ENCODE results near the gene AP4B1. TPM values are rescaled to one million over a fixed set of nuclear protein-coding genes. Genes with fewer than 3 reads are reported as not detected.

The AP4B1 gene
- total RNA-seq, 4 donors from 2014 or later, result 2.8 to 47.8 (median 18.5) TPM

DNA sequence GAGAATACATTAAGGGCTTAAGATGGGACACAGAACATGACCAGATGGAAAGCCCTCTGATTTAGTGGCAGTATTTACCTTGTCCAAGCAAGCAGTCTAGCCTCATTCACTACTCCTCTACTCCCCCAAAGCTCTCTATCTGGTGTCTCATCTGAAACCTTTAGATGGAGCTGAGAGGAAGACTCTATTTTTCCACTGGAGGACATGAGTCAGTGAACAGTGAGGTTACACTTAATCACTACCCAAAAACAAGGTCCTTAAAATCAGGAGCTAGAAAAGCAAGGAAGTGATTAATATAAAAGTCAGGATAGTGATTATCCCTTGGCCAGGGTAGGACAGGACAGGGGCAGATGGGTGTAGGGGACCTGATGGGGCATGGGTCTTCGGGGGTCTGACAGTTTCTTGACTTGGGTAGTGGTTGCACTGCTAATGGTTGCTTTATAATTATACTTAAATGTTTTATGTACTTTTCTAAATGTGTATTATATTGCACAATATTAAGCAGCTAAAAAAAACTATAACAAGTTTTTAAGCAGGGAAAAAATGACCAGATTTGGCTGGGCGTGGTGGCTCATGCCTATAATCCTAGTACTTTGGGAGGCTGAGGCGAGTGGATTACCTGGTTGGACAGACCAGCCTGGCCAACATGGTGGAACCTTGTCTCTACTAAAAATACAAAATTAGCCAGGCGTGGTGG is 36.1 kb downstream of the AP4B1 start:
- Histone ChIP-seq H3K9me3 (no peaks in the 10 kb centered on the region), H3K36me3 (no peaks in the 10 kb centered on the region), H3K27me3 (no peaks in the 10 kb centered on the region), H3K4me3 (no peak overlapping the region), H3K4me1 (no peaks in the 10 kb centered on the region), H3K27ac (no peak overlapping the region)
- TF ChIP-seq POLR2A (IDR thresholded peaks at IDR 0.05) (no peak), CTCF (IDR thresholded peaks at IDR 0.05) (no peak)
- DNase-seq, result no peak
- intact Hi-C loops (cut with DNase I; ENCODE audit: low total_unique reads), result no loop called here

DNA sequence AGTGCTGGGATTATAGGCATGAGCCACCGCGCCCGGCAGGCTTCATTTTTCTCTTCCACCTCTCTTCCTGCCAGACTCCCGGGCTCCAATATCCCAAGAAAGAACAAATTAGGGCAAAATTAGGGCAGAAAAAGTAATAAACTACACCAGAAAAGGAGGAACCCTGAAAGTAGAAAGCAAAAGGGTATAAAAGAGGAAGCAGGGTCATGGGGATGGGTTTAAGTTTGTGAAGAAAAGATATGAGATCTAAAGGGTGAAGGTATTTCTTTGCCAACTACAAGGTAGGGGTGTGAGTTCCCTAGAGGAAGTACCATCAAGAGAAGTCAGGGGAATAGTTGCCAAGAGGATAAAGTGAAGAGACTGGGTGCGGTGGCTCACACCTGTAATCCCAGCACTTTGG is 43.0 kb downstream of the AP4B1 start:
- intact Hi-C loops (cut with DNase I; ENCODE audit: low total_unique reads), result no loop called here
- Histone ChIP-seq H3K36me3 (no peaks in the 10 kb centered on the region), H3K27ac (no peak overlapping the region), H3K9me3 (no peaks in the 10 kb centered on the region), H3K27me3 (no peaks in the 10 kb centered on the region), H3K4me1 (no peaks in the 10 kb centered on the region), H3K4me3 (no peak overlapping the region)
- no peak for DNase-seq
- TF ChIP-seq POLR2A (IDR thresholded peaks at IDR 0.05) (no peak), CTCF (IDR thresholded peaks at IDR 0.05) (no peak)

- H3K9me3 ChIP-seq, result no peaks in the 10 kb centered on the region
- TF ChIP-seq CTCF (IDR thresholded peaks at IDR 0.05) (no peak), POLR2A (IDR thresholded peaks at IDR 0.05) (no peak)
- no peak overlapping the region for H3K4me3 ChIP-seq
- H3K27ac ChIP-seq, result peak overlapping the region in 1 of 2 donors; percentile 2
- DNase-seq, result no peak
- H3K36me3 ChIP-seq, result no peaks in the 10 kb centered on the region
- no peaks in the 10 kb centered on the region for H3K27me3 ChIP-seq
- intact Hi-C loops (cut with DNase I; ENCODE audit: low total_unique reads), result no loop called here
- H3K4me1 ChIP-seq, result no peaks in the 10 kb centered on the region
Measured at GRCh38 chr1:113860891-113861290, 43.7 kb downstream of the AP4B1 start.

GRCh38 chr1:113859478-113860175 is 45.0 kb downstream of the AP4B1 start:
- intact Hi-C loops (cut with DNase I; ENCODE audit: low total_unique reads), result no loop called here
- H3K4me3 ChIP-seq, result no peak overlapping the region
- TF ChIP-seq POLR2A (IDR thresholded peaks at IDR 0.05), result no peak

DNA sequence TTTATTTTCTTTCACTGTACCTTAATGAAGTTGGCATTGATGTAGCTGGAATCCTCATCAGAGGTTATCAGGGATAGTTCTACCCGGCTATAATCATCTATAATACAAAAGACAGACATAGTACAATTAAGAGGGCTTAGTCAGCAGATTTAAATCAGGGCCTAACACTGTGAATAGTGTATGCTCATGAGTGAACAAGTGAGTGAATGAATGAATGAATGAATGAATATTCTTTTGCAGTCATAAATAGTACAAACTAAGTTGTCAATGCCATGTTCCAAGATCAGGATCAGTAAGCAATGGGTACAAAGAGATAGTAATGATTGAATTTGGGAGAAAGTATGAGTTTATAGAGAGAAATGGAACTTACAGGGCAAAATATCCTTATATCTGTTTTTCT is 45.6 kb downstream of the AP4B1 start:
- Histone ChIP-seq H3K27me3 (no peaks in the 10 kb centered on the region), H3K4me1 (no peaks in the 10 kb centered on the region), H3K4me3 (no peak overlapping the region), H3K36me3 (no peaks in the 10 kb centered on the region), H3K9me3 (no peaks in the 10 kb centered on the region), H3K27ac (no peak overlapping the region)
- TF ChIP-seq POLR2A (IDR thresholded peaks at IDR 0.05) (no peak), CTCF (IDR thresholded peaks at IDR 0.05) (no peak)
- intact Hi-C loops (cut with DNase I; ENCODE audit: low total_unique reads), result no loop called here
- no peak for DNase-seq

More at GRCh38 chr1:113859478-113860175, 45.0 kb downstream of the AP4B1 start:
- H3K9me3 ChIP-seq, result no peaks in the 10 kb centered on the region
- no peaks in the 10 kb centered on the region for H3K27me3 ChIP-seq
- no peak overlapping the region for H3K27ac ChIP-seq
- H3K36me3 ChIP-seq, result no peaks in the 10 kb centered on the region
- no peaks in the 10 kb centered on the region for H3K4me1 ChIP-seq
- no peak for DNase-seq
